DOHH2 (cell line): Measurements from ENCODE around the gene EZR.

Source experiments
- H3F3A ChIP-seq: fragments of 200-600 bp; sonication (generic), shearing (Covaris generic); 2 replicates; pipeline ENCODE4 v1.6.0; 2016; ENCODE audit warnings: antibody characterized with exemption, mild to moderate bottlenecking; ENCODE audit not compliant: control insufficient read depth, insufficient read depth
- H3K27ac ChIP-seq: fragments of 200-600 bp; sonication (generic); 2 replicates; pipeline ENCODE4 v1.5.1; 2014; ENCODE audit warnings: low read depth, mild to moderate bottlenecking, low read length, moderate library complexity
- H3K27me3 ChIP-seq: fragments of 200-600 bp; sonication (generic); 2 replicates; pipeline ENCODE4 v1.6.1; 2014; ENCODE audit warnings: mild to moderate bottlenecking, low read length, mixed read lengths; ENCODE audit not compliant: control insufficient read depth
- H3K36me3 ChIP-seq: fragments of 200-600 bp; sonication (generic); 2 replicates; pipeline ENCODE4 v1.6.1; 2014; ENCODE audit warnings: mild to moderate bottlenecking, low read length, moderate library complexity, mixed read lengths; ENCODE audit not compliant: control insufficient read depth
- H3K4me1 ChIP-seq: fragments of 200-600 bp; sonication (generic); 2 replicates; pipeline ENCODE4 v1.6.1; 2014; ENCODE audit warnings: mild to moderate bottlenecking, low read length, mixed read lengths; ENCODE audit not compliant: control insufficient read depth
- H3K4me2 ChIP-seq: fragments of 200-600 bp; sonication (generic); 2 replicates; pipeline ENCODE4 v1.6.0; 2014; ENCODE audit warnings: mild to moderate bottlenecking, low read length, moderate library complexity
- H3K4me3 ChIP-seq: fragments of 200-600 bp; sonication (generic); 2 replicates; pipeline ENCODE4 v1.5.1; 2014; ENCODE audit warnings: mild to moderate bottlenecking, low read length, mixed read lengths
- H3K79me2 ChIP-seq: fragments of 200-600 bp; sonication (generic); 2 replicates; pipeline ENCODE4 v1.6.1; 2014; ENCODE audit warnings: mild to moderate bottlenecking, low read length, mixed read lengths; ENCODE audit not compliant: control insufficient read depth
- H3K9me2 ChIP-seq: fragments of 200-600 bp; sonication (generic); replicated peaks from 2 replicates; pipeline ENCODE4 v1.6.1; 2014; ENCODE audit warnings: mild to moderate bottlenecking, low read length, mixed read lengths; ENCODE audit not compliant: control insufficient read depth
- H3K9me3 ChIP-seq: fragments of 200-600 bp; sonication (generic); 2 replicates; pipeline ENCODE4 v1.6.1; 2014; ENCODE audit warnings: antibody characterized with exemption, low read length, mixed read lengths; ENCODE audit not compliant: control insufficient read depth, insufficient read depth
- H4K20me1 ChIP-seq: fragments of 200-600 bp; sonication (generic); 2 replicates; pipeline ENCODE4 v1.6.0; 2014; ENCODE audit warnings: low read depth, mild to moderate bottlenecking, antibody characterized with exemption, low read length, moderate library complexity; ENCODE audit not compliant: control insufficient read depth, insufficient read depth
- CTCF ChIP-seq: fragments of 200-600 bp; sonication (generic); IDR thresholded peaks from one replicate; pipeline ENCODE4 v1.5.1; 2014; ENCODE audit warnings: antibody characterized with exemption, mild to moderate bottlenecking, low read depth, low read length; ENCODE audit not compliant: poor library complexity, severe bottlenecking
- EZH2phosphoT487 ChIP-seq: fragments of 200-600 bp; sonication (generic); IDR thresholded peaks from 2 replicates; pipeline ENCODE4 v1.6.1; 2017; ENCODE audit warnings: borderline replicate concordance, mild to moderate bottlenecking, antibody characterized with exemption, low read length, moderate library complexity, mixed read lengths

The EZR gene

GRCh38 chr6:158798311-158798710 lies 20.9 kb downstream of the EZR start:
- Histone ChIP-seq H3K9me3 (no peaks in the 10 kb centered on the region), H3K79me2 (peaks cover 100% of the 10 kb centered on the region), H3K27me3 (no peaks in the 10 kb centered on the region), H3K27ac (peak overlapping the region; percentile 33), H3K4me1 (peaks cover 97% of the 10 kb centered on the region), H3K9me2 (no peaks in the 10 kb centered on the region), H3K4me3 (no peak overlapping the region; the same call in 1 of the 2 replicates), H3F3A (peaks cover 41% of the 10 kb centered on the region), H3K36me3 (peaks cover 97% of the 10 kb centered on the region), H3K4me2 (peak overlapping the region; percentile 72), H4K20me1 (peaks cover 74% of the 10 kb centered on the region)
- no peak for TF ChIP-seq CTCF
- TF ChIP-seq EZH2phosphoT487, result no peak

- peaks cover 37% of the 10 kb centered on the region for H3F3A ChIP-seq
- peaks cover 97% of the 10 kb centered on the region for H3K36me3 ChIP-seq
- peaks cover 96% of the 10 kb centered on the region for H3K4me1 ChIP-seq
These were observed 21.5 kb downstream of the EZR start for GRCh38 chr6:158797331-158798310.

GRCh38 chr6:158796353-158796752 lies 22.8 kb downstream of the EZR start:
- Histone ChIP-seq H3K9me3 (no peaks in the 10 kb centered on the region), H3K4me3 (no peak overlapping the region; the same call in 1 of the 2 replicates), H3K79me2 (peaks cover 100% of the 10 kb centered on the region), H3K27ac (peak overlapping the region; percentile 30), H3K4me2 (peak overlapping the region; percentile 72), H3K4me1 (peaks cover 83% of the 10 kb centered on the region), H3K27me3 (no peaks in the 10 kb centered on the region), H4K20me1 (peaks cover 65% of the 10 kb centered on the region), H3K9me2 (no peaks in the 10 kb centered on the region), H3K36me3 (peaks cover 97% of the 10 kb centered on the region), H3F3A (peaks cover 39% of the 10 kb centered on the region)
- TF ChIP-seq EZH2phosphoT487, result no peak
- no peak for TF ChIP-seq CTCF

More at GRCh38 chr6:158797331-158798310, 21.5 kb downstream of the EZR start:
- H3K27me3 ChIP-seq, result no peaks in the 10 kb centered on the region
- H4K20me1 ChIP-seq, result peaks cover 72% of the 10 kb centered on the region
- TF ChIP-seq EZH2phosphoT487 (no peak), CTCF (no peak)
- H3K79me2 ChIP-seq, result peaks cover 100% of the 10 kb centered on the region
- H3K9me2 ChIP-seq, result no peaks in the 10 kb centered on the region
- H3K4me3 ChIP-seq, result peak overlapping the region; percentile 23; the same call in 1 of the 2 replicates
- peak overlapping the region; percentile 33 for H3K27ac ChIP-seq
- peak overlapping the region; percentile 72 for H3K4me2 ChIP-seq
- H3K9me3 ChIP-seq, result no peaks in the 10 kb centered on the region
